ENCODE measurements around the gene COP1.
"Not testable (repeated sequence)": the region's sequence is repeated elsewhere in the genome, so short reads cannot be mapped to it uniquely, and the experiment has no call there.

COP1 gene

DNA sequence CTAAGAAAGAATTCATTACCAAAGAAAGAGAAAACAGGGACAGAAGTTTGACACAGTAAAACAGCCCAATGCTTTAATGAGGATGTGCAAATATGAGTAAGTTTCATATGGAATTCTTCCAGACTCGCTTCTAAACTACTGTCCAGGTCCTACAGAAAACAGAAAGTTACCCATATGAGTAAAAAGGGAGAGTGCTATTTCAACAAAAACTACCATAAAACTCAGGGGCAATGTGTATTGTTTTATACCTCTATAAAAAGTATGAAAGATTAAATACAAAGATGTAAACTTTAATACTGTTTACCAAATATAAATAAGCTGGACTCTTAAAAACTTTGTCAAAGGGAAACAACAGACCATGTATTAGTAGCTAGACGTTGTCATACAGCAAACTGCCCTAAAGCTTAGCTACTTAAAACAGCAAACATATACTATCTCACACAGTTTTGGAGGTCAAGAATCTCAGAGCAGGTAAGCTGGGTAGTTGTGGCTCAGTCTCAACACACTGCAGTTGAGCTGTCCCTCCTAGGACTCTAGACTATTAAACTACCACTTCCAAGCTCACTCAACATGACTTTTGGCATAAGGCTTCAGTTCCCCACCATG, 174.9 kb downstream of the COP1 start:
- DNase-seq: no peak

GRCh38 chr1:176029609-176030008, 177.5 kb downstream of the COP1 start:
- DNase-seq: no peak

DNA sequence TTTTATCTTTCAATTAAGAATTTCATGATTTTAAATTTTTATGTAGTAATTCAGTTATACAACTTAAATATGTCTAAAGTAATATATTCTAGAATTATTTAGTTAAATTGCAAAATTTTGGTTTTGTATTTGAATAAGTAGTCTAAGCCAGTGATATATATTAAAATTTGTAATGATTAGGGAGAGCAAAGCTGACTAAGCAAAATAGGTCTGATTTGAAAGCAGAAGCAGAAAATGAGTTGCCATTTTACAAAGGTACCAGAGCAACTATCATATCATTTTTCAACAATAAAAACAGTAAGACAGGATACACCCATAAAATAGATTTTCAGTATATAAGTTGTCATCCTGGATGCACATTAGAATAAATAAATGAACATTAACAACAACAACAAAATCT, 177.9 kb downstream of the COP1 start:
- DNase-seq: no peak

DNA sequence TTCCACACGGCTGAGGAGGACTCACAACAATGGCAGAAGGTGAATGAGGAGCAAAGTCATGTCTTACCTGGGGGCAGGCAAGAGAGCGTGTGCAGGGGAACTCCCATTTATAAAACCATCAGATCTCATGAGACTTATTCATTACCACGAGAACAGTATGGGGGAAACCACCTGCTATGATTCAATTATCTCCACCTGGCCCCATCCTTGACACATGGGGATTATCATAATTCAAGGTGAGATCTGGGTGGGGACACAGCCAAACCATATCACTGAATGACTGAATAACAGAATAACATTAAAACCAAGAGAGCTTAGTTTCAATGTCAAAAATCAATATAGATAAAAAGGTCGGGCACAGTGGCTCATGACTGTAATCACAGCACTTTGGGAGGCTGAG, 179.2 kb downstream of the COP1 start:
- not testable (repeated sequence) for DNase-seq

- no peak for DNase-seq
These were observed 184.5 kb downstream of the COP1 start for GRCh38 chr1:176022574-176022973.

- no peak for DNase-seq
These were observed 189.4 kb downstream of the COP1 start for GRCh38 chr1:176017722-176018121.

- DNase-seq: no peak
These were observed 197.1 kb downstream of the COP1 start for GRCh38 chr1:176009951-176010350.

DNA sequence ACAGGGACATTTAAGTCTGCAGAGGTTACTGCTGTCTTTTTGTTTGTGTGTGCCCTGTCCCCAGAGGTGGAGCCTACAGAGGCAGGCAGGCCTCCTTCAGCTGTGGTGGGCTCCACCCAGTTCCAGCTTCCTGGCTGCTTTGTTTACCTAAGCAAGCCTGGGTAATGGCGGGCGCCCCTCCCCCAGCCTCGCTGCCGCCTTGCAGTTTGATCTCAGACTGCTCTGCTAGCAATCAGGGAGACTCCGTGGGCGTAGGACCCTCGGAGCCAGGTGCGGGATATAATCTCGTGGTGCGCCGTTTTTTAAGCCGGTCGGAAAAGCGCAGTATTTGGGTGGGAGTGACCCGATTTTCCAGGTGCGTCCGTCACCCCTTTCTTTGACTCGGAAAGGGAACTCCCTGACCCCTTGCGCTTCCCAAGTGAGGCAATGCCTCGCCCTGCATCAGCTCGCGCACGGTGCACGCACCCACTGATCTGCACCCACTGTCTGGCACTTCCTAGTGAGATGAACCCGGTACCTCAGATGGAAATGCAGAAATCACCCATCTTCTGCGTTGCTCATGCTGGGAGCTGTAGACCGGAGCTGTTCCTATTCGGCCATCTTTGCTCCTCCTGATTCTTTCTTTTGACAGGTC, 199.2 kb downstream of the COP1 start:
- not testable (repeated sequence) for DNase-seq

DNA sequence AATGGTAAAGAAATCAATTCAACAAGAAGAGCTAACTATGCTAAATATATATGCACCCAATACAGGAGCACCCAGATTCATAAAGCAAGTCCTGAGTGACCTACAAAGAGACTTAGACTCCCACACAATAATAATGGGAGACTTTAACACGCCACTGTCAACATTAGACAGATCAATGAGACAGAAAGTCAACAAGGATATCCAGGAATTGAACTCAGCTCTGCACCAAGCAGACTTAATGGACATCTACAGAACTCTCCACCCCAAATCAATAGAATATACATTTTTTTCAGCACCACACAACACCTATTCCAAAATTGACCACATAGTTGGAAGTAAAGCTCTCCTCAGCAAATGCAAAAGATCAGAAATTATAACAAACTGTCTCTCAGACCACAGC, 212.4 kb downstream of the COP1 start:
- not testable (repeated sequence) for DNase-seq

DNA sequence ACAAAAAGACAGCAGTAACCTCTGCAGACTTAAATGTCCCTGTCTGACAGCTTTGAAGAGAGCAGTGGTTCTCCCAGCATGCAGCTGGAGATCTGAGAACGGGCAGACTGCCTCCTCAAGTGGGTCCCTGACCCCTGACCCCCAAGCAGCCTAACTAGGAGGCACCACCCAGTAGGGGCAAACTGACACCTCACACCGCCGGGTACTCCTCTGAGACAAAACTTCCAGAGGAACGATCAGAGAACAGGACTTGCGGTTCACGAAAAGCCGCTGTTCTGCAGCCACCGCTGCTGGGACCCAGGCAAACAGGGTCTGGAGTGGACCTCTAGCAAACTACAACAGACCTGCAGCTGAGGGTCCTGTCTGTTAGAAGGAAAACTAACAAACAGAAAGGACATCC, 214.3 kb downstream of the COP1 start:
- DNase-seq: not testable (repeated sequence)

DNA sequence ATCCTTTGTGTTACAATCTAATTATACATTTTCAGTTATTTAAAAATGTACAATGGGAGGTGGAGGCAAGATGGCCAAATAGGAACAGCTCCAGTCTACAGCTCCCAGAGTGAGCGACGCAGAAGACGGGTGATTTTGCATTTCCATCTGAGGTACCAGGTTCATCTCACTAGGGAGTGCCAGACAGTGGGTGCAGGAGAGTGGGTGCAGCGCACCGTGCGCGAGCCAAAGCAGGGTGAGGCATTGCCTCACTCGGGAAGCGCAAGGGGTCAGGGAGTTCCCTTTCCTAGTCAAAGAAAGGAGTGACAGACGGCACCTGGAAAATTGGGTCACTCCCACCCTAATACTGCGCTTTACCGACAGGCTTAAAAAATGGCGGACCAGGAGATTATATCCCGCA, 214.9 kb downstream of the COP1 start:
- not testable (repeated sequence) for DNase-seq

DNA sequence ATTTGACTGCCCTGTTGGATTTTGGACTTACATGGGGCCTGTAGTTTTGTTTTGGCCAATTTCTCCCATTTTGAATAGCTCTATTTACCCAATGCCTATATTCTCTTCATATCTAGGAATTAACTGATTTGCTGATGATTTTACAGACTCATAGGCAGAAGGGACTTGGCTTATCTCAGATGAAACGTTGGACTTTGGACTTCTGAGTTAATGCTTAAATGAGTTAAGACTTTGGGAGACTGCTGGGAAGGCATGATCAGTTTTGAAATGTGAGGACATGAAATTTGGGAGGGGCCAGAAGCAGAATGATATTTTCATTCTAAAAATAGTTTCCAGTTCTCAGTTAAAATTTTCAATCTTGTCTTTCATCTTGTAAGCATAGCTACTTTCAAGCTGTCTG, 222.3 kb downstream of the COP1 start:
- no peak for DNase-seq

DNA sequence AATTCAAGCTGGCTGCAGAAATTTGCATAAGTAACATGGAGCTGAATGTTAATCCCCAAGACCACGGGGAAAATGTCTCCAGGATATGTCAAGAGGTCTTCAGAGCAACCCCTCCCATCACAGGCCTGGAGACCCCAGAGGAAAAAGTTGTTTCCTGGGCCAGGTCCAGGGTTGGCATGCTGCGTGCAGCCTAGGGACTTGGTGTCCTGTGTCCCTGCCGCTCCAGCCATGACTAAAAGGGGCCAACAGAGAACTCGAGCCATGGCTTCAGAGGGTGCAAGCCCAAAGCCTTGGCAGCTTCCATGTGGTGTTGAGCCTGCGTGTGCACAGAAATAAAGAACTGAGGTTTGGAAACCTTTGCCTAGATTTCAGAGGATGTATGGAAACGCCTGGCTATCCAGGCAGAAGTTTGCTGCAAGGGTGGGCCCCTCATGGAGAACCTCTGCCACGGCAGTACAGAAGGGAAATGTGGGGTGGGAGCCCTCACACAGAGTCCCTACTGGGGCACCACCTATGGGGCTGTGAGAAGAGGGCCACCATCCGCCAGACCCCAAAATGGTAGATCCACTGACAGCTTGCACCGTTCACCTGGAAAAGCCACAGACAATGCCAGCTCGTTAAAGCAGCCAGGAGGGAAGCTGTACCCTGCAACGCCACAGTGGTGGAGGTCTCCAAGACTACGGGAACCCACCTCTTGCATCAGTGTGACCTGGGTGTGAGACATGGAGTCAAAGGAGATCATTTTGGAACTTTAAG, 222.9 kb downstream of the COP1 start:
- no peak for DNase-seq

- not testable (repeated sequence) for DNase-seq
These were observed 223.7 kb downstream of the COP1 start for GRCh38 chr1:175983363-175983762.

- DNase-seq: no peak
These were observed 226.0 kb downstream of the COP1 start for GRCh38 chr1:175981128-175981527.

- no peak for DNase-seq
These were observed 228.2 kb downstream of the COP1 start for GRCh38 chr1:175978926-175979325.

GRCh38 chr1:175978476-175978875, 228.6 kb downstream of the COP1 start:
- no peak for DNase-seq

- no peak for DNase-seq
These were observed 230.0 kb downstream of the COP1 start for GRCh38 chr1:175976865-175977642.

DNA sequence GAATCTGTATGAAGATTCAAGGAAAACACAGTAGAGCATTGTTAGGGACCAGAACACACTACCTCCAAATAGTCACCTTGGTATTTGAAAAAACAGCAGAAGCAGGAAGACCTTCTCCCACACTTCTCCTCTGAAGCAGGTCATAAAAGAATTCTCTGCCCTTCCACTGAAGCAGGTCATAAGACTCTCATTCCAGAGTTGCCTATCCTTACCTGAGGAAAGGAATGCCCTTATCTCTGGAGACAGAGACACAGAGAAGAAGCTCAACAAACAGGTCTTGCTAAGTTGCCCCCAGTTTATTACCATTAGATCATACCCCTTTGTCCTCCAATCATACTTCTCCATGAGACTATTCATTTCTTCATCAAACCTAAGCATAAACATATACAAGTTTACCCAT, 237.9 kb downstream of the COP1 start:
- DNase-seq: no peak

GRCh38 chr1:175968486-175969172, 238.5 kb downstream of the COP1 start:
- no peak for DNase-seq

GRCh38 chr1:175963740-175964139, 243.3 kb downstream of the COP1 start:
- no peak for DNase-seq

DNA sequence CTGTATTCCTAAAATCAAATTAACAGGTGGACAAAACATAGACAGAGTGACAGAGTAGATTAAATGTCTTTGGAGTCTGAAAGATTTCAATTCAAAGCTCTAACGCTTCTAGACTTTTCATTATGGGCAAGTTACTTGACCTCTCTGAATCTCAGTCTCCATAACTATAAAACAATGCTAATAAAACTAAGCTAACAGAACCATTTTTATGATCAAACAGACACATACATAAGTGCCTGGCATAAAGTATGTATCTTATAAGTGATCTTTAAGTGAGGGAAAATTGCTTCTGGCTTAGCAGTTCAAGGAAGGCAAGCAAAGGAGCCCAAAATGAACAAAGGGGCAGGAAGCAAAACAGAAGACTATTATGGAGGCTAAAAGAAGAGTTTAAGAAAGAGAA, 246.9 kb downstream of the COP1 start:
- DNase-seq: no peak

DNA sequence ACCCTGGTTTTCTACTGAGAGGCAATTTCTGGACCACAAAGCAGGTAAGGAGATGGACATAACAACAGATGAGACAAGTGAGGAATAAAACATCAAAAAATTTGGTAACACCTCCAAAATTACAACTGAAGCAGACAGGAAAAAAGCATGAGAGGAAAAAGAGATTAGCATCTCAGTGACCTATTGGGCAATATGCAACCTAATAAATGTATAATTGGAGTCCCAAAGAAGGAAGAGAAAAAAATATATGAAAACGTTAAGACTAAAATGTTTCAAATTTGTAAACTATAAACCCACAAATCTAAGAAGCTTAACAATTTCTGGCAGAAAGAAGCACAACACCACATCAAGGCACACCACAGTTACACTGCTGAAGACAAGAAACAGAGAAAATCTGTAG, 255.5 kb downstream of the COP1 start:
- no peak for DNase-seq

Measured in CD4-positive, alpha-beta T cell treated with Interleukin-6 for 4 hours (primary cell).